ENCODE measurements around the gene CTNNA2.

The CTNNA2 gene

DNA sequence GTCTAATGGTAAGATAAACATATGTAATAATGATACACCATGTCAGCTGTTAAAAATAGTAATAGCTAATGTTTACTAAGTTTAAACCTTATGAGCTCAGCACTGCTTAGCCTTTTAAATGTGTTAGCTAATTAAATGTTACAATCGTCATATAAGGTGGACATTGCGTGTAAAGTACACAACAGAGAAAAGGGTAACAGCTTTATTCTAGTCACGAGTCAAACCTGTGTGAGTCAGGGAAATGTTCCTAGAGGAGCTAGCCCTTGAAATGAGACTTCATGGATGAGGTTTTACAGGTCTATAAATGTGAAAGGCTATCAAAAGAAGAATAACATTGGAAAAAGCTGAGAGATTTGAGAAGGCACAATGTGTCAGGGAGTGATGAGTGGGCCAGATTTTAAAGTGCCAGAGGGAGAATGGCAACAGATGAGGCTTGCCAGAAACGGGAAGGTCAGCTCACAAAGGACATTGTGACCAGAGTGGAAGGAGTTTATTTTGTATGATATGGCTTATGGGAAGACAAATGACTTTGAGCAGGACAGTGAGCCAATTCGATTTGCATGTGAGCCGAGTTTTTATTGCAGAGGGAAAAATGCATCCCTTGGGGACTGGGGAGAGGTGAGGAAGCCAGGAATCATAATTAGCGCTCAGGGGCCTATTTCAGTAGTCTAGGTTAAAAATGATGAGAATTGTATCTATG is 276.3 kb downstream of the CTNNA2 start:
- DNase-seq (ENCODE audit: low read depth, low spot score): no peak

DNA sequence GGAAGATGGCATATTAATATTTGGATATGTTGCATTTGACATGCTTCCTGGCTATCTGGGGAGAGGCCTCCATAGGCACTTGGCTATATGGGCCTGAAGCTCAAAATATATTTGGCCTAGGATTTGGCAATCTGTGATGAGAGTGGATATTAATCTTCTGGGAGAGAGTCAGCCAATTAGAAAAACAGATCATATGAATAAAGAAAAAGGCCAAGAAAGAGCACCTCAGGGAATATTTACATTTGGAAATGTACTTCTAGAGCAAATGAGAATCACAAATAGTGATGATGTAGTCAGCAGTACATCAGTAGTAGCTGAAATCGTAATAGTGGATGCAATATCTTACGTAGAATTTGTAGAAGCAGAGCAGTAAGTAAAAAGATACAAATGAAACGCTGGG is 277.0 kb downstream of the CTNNA2 start:
- DNase-seq (ENCODE audit: low read depth, low spot score): no peak

DNA sequence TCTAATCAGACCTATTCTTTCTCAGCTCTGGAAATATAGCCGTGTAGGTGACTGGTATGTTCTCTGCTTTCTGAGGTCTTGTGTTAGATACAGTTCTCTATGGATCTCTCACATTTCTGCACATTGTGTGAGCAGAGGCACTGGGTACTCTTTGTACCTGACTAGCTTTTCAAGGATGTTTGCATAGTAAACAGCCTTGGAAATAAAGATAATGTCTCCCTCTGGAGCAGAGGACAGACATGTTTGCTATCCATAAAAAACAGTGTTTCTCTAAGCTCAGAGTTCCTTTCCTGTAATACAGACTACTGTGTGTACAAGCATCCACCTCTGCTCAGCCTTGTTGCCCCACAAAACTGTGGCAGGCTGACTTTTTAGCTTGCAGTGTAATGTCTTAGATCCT is 279.2 kb downstream of the CTNNA2 start:
- no peak for DNase-seq (ENCODE audit: low read depth, low spot score)

DNA sequence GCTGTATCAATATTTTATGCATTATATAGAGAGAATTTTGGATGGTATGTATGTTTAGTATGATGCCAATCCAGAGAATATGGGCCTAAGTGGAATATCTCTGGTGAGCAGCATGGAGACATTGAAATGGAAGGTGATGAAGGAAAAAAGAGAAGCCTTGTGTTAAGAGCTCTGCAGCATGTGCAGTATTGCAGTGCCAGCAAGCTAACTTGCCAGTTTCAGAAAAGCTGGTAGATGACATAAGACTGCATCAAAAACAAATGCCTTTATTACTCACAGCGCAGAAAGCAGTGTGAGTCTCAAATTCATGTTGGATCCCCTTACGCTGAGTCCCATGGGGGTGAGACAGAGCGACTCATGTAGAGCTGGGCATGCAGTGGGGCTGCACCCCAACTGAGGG is 280.2 kb downstream of the CTNNA2 start:
- no peak for DNase-seq (ENCODE audit: low read depth, low spot score)

DNA sequence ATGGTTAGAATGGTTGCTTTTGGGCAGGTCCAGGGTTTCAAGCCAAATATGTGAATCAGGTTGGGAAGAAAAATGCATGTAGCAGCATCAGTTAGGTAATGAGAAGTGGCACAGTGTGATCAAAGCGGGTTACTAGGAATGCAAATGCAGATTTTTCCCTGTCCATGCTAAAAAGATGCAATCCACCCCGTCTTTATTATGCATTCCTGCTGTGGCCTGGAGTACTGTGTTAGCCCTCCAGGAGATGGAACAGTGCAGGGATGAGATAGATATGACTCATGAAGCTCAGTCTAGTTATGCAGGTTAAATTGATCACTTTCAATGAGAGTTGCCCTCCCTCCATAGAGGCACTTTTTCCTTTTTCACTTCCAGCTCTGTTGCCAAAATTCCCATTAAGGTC is 283.8 kb downstream of the CTNNA2 start:
- DNase-seq (ENCODE audit: low read depth, low spot score): no peak

DNA sequence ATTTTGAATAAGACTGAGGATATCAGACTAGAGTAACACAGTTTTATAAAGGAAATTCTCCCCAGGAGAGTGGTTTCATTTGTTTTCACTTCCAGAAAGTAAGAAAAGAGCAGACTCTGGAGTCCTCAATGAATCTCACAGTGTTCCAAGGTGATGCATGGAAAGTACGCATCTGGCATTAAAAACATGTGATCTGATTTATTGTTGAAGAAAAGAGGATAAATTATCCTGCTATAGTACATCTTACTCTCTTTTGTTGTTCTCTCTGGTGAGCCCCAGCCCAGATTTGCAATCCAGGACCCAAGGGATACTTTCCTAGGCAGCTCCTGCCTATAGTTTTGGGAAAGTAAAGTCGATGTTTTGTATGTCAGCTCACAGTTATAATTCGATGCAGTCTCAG is 285.9 kb downstream of the CTNNA2 start:
- no peak for DNase-seq (ENCODE audit: low read depth, low spot score)

DNA sequence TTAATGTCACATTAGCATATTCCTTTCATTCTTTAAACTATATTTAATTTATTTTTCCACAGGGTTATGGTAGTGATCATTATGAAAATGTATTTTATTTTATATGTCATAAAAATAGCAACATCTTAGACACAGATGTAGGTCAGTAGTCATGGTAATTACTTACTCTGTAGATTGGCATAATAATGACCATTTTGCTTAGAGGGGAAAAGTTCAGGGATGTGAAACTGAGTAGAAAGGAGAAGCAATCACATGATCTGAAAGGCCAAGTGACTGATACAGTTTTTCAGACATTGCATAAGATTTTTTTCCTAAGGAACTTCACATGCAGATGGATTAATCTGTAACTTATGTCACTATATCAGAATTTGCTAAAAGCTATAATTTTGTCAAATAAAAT is 286.9 kb downstream of the CTNNA2 start:
- DNase-seq (ENCODE audit: low read depth, low spot score): no peak

DNA sequence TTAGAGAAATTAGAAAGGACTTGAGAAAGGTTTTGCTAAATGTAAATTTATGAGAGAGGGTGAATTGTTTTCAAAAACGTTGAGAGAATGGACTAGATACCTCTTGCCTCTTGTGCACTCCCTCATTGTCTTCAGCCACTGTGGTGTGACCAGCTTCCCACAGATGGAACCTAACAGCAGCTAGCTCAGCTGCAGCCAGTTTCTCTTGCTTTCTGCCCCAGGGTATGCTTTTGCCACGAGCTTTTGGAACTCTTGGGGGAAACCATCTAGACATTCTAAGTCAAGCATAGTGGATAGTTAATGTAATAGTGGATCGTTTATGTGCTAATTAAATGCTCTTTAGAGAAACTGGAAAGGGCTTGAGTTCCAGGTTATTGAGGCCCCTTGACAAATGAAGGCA is 288.2 kb downstream of the CTNNA2 start:
- no peak for DNase-seq (ENCODE audit: low read depth, low spot score)

DNA sequence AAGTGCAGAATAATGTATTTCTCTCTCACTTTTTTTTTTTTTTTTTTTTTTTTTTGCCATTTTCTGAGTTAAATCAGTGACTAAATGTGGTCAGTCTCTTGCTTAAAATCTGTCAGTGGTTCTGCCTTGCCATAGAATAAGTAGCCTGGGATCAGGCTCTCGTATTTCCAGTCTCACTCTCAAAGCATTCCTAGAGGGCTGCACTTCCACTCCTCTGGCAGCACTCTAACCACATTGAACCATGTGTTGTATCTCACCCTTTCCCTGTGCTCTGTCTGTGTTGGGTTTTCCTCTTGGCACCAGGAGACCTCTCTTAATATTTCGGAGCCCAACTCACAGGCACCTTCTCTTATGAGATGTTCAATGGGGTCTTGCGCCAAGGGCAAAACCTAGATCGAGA is 304.4 kb downstream of the CTNNA2 start:
- no peak for DNase-seq (ENCODE audit: low read depth, low spot score)

DNA sequence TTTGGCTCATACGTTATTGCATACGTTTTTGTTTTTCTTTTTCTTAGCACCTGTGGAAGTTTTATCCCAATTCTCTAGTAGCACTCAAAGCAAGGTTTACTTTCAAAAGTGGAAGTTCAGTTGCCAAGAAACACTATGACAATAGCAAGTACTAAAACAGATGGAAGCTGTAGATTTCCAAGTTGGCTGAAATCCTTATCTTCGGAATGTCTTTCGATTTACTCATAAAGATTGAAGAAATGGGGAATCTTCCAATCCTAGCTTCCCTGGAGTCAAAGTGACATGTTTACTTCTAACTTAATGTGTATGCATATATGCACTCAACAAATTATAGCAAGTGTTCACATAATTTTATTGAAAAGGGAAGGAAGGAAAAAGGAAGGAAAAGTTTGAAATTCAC is 307.4 kb downstream of the CTNNA2 start:
- DNase-seq (ENCODE audit: low read depth, low spot score): no peak

DNA sequence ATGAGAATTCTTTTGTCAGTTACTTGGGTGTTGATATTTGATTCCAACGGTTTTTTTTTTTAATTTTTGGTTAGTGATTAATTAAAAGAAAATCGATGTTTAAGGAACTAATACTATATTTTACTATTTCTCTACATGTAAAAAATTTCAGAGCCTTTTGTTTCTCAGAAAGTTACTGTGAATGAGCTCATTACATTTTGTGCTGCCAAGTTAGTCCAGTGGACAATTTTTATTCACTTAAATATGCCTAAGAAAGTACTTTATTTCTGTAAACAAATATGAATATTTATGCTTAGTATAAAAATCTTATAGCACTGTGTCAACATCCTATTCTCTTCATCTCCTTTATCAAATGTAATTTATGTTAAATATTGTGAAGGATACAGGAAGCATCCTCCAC is 309.3 kb downstream of the CTNNA2 start:
- no peak for DNase-seq (ENCODE audit: low read depth, low spot score)

DNA sequence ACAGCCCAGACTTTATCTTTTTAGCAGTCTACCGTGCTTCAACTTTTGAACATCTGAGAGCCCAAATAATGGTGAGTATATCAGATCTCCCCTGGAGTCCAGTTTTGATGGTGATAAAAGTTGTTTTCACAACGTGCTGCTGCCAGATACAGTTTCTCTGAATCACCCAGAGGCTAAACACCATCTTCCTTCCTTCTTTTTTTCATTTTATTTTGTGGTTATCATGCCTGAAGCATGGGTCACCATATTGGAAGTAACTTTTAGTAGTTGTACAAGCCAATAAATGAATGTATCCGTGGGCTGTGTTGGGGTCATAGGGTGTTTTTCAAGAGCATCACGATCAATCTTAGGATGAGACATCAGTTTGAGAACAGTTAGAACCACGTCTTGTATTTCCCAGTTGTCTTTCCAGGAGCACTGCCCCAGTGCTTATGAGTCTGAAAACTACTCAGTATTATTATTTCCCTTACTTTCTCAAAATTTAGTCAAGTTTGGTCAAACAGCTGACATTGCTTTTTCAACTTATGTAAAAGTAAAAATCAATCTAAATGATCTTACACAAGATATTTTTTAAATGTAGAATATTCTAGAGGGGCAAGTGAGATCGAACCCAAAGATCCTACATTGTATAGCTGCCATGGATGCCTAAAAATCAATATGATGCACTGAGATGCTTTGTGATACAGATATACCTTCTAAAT is 311.4 kb downstream of the CTNNA2 start:
- DNase-seq (ENCODE audit: low read depth, low spot score): no peak

DNA sequence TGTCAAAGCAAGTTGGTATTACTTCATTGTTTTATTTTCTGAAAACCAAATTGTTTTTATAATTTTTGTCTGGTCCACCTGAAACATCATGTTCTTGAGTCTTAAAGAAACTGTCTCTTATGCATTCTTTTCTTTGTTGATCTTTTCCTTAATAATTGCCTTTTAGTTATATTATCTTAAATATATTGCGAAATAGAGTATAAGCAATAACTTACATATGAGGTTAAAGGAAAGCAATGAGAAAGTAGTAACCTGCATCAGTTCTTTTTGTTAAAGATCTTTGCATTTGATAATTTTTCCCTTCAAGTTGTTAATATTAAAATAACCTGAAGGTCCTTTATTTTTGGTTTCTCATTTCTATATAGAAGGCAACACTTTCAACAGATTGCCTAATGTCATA is 315.0 kb downstream of the CTNNA2 start:
- DNase-seq (ENCODE audit: low read depth, low spot score): no peak

DNA sequence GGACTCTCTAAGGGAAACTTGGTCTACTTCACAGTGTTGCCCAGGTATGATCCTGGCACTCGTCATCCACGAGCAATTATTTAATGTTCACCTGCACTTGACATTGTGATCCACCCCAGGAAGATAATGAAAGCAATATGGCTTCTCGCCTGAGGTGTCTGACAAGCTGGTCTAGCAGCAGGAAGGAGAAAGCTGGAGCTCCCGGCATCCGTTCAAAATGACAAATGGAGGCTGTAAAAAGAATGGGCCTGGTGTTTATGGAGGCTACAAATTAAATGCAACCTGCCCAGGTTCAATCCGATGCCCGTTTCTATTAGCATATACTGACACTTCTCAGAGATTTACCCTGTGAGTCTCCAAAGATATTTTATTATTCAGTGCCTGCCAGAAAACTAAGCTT is 317.6 kb downstream of the CTNNA2 start:
- DNase-seq (ENCODE audit: low read depth, low spot score): no peak

DNA sequence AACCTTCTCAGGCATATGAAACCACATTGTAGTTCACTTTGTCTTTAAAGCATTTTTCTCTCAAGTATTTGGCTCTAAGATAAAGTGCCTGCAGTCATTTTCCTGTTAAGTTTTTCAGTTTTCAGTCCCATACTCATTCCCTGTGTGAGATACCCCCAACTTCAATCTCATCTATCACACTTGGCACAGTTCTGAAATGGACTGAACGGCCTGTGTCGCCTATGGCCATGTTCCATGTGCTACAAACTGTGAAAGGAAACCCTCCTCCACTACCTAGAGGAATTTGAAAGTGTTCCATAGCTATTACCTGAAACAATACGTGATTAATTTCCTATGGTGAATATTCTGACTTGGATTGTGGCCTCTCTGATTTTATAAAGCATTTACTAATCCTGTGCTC is 319.1 kb downstream of the CTNNA2 start:
- DNase-seq (ENCODE audit: low read depth, low spot score): no peak

DNA sequence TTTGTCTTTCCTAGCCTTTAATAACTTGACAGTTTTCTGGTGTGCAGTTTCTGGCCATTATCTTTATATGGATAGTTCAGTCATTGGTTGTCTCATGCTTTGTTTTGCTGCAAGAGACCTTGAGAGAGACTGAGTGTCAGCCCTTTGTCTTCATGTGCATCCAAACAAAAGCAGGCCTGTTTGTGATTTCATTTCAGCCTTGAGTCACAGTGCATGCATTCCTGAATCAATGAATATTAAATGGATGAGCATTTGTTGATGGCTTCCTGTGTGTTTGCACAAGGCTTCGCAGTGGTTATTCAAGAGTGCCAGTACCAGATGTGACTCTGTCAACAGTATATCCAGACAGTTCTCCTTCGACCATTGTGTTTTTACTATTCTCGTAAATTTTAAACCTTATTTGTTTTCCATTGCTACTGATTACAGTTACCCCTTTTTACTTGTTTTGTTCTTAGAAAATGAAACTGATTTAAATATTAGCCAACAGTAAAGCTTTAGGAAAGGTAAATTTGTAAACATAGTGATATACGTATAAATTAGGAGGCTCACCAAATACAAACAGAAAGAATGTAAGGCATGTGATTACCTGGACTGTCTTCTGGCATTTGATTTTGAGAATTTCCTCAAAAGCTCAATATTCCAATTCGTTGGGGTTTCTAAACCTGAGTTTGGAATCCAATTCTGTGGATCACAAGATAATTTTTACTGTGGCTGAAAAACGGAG is 319.8 kb downstream of the CTNNA2 start:
- peak; percentile 73 for DNase-seq (ENCODE audit: low read depth, low spot score)

DNA sequence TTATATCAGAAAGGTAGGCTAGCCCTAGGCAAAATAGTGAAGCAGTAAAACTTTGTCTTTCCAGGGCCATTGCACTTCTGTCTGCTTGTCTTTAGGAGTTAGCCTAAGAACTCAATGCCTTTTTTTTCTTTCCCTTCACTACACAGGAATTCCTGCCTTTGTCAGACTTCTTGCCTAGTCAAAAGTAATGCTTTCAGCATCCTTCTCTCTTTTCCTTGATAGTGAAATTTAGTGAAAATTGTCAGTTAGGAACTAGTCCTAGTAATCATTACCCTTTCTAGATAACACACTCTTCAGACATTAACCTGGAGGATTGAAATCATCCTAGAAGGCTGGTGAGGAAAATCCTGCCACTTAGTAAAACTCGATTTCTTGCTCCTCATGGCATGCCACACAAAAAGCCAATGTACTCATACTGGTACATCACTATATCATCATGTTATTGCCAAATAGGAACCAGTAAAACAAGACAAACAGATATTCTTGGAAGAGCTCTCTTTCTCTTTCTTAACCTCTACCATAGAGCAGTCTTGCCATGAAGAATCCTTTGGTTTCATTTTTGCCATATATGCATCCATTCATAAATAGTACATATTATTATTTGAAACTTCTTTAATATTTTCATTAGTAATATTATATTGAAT is 320.5 kb downstream of the CTNNA2 start:
- DNase-seq (ENCODE audit: low read depth, low spot score): no peak

DNA sequence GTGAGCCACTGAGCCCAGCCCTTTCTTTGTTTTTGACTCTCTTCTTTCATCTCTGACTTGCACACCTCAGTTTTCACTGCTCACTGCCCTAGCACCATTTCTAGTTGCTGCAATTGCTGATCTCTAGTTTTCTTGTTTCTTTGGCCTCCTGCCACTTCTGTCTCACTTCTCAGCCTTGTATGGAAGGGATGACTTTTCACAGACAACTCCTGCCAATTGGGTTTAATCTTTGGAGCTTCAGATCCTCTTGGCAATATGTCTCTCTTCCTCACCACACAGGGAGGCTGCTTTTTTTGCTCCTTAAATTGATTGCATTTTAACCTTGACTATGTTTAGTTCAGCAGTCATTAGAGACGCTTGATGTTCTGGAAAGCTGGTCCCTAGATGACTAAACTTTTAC is 323.1 kb downstream of the CTNNA2 start:
- DNase-seq (ENCODE audit: low read depth, low spot score): no peak

DNA sequence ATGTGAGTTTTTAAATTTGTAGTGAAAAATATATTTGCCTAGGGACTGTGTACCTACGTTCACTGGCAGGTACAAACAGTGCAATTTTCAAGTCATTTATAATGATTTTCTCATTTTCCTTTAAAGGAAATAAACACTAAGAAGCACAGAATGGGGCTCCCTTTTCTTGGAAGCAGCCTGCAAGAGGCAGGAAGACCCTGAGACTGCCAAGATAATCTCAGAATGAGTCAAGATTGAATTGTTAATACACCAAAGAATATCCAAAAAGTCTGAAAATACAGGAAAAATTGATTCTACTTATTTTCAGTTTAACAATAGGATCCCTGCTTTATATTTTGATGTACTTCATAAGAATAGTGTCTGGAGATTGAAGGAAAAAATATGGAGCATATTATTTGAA is 331.2 kb downstream of the CTNNA2 start:
- no peak for DNase-seq (ENCODE audit: low read depth, low spot score)

DNA sequence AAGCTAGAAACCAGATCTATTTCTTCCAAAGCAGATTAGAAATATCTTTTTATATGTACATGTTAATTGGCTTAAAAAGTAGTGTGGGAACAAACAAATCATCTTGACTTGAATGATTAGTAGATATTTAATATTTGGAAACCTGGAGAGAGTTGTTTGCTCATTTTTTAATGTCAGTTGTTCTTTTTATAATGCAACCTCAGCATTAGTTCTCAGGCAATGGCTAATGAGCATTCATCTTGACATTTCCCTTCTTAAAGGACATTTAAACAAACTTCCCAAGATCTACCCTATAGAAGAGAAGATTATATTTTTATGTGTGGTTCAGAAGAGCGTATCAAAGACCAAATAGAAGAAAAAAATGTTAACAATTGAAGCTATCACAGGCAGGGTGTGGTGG is 334.0 kb downstream of the CTNNA2 start:
- DNase-seq (ENCODE audit: low read depth, low spot score): no peak

DNA sequence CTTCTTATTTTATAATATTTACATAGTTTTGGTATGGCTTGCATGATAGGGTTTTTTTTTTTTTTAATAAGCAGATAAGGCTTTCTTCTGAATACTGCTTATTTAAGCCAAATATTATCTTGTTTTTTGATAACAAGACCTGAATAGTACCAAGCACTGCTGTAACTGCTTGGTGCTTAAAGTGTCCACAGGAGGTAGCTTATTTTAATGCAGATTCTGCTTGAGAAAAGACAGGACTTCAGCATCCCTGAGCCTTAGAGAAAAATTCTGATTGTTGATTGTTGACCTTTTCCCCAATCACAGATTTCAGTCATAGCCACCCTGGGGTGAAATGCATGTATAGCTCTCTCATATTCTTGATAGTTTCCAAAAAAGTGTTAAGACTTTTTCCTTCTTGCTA is 336.4 kb downstream of the CTNNA2 start:
- no peak for DNase-seq (ENCODE audit: low read depth, low spot score)

DNA sequence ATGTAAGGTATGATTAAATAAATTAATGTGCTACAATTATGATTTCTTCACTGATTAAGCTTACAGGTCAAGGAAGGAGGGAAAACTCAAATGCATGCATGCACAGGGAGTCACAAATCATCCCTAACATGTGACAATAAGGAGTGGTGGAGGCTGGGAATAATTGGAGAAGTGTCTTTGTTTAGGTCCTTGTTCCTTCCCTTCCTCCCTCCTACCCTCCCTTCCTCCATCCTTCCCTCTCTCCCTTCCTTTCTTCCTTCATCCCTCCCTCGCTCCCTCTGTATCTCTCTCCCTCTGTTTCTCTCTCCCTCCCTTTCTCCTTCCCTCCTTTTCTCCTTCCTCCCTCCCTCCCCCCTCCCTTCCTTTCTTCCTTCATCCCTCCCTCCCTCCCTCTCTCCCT is 337.1 kb downstream of the CTNNA2 start:
- no peak for DNase-seq (ENCODE audit: low read depth, low spot score)

DNA sequence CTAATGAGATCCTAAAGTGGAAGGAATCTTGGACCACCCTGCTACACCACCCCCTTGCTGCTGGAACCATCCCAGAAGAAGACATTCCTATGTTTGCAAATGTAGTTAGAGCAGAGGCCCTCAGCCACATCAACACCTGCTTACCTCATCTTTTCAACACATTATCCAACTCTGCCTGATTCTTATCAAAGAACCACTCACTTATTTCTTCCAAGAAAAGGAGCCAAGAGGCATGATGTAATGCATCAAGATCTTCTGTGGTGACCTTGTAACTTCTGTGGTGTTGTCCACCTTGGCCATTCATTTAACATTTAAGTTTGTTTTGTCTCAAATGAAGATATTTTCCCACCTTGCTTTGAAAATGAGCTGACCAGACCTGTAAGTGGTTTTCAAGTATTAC is 338.1 kb downstream of the CTNNA2 start:
- no peak for DNase-seq (ENCODE audit: low read depth, low spot score)
